Retina (tissue), 1 donor: Measurements from ENCODE around the gene OR1N2.
A peak's percentile ranks its signal among the peaks of the same experiment; 100 is the strongest.
"Not testable (repeated sequence)": the region's sequence is repeated elsewhere in the genome, so short reads cannot be mapped to it uniquely, and the experiment has no call there.

Experiments
- DNase-seq: peaks from one replicate; pipeline ENCODE4 v3.0.0-alpha.2; 2016

Gene OR1N2

GRCh38 chr9:122552812-122553211 lies at the start of gene OR1N2:
Gene OR1N2 (plus strand): TSS chr9:122553112. CDS start chr9:122553212, 100 bp downstream.
- no peak for DNase-seq

GRCh38 chr9:122506964-122507363 lies 45.9 kb upstream of the OR1N2 start:
- DNase-seq: no peak

- no peak for DNase-seq
These were observed 42.4 kb upstream of the OR1N2 start, which contains the start of gene OR1J2 for GRCh38 chr9:122510502-122510901. Gene OR1J2 (plus strand): TSS chr9:122510802. CDS start chr9:122510802, 0 bp downstream.

- no peak for DNase-seq
These were observed 34.7 kb upstream of the OR1N2 start for GRCh38 chr9:122518226-122518625.

- no peak for DNase-seq
These were observed 34.1 kb upstream of the OR1N2 start, which contains the start of gene OR1J4 for GRCh38 chr9:122518841-122519240. Gene OR1J4 (plus strand): TSS chr9:122519141. CDS start chr9:122519141, 0 bp downstream.

- no peak for DNase-seq
These were observed 33.5 kb upstream of the OR1N2 start for GRCh38 chr9:122519376-122519775.

- no peak for DNase-seq
These were observed 26.3 kb upstream of the OR1N2 start for GRCh38 chr9:122526602-122527001.

GRCh38 chr9:122527193-122527592 lies 25.7 kb upstream of the OR1N2 start, which contains the start of gene OR1N1:
Gene OR1N1 (minus strand): TSS chr9:122527293. CDS start chr9:122527293, 0 bp downstream.
- no peak for DNase-seq

GRCh38 chr9:122531157-122531556 lies 21.8 kb upstream of the OR1N2 start:
- not testable (repeated sequence) for DNase-seq

GRCh38 chr9:122536134-122536533 lies 16.8 kb upstream of the OR1N2 start:
- DNase-seq: no peak

GRCh38 chr9:122537066-122537465 lies 15.8 kb upstream of the OR1N2 start:
- DNase-seq: not testable (repeated sequence)

- no peak for DNase-seq
These were observed 14.2 kb upstream of the OR1N2 start for GRCh38 chr9:122538757-122539156.

- DNase-seq: no peak
These were observed 6.7 kb upstream of the OR1N2 start for GRCh38 chr9:122546196-122546595.

- no peak for DNase-seq
These were observed 1.5 kb upstream of the OR1N2 start for GRCh38 chr9:122551371-122551770.

GRCh38 chr9:122561446-122561845 lies 8.5 kb downstream of the OR1N2 start:
- DNase-seq: no peak

GRCh38 chr9:122562134-122562760 lies 9.3 kb downstream of the OR1N2 start:
- DNase-seq: peak; percentile 4

- DNase-seq: no peak
These were observed 15.0 kb downstream of the OR1N2 start for GRCh38 chr9:122567901-122568300.

- DNase-seq: no peak
These were observed 19.5 kb downstream of the OR1N2 start for GRCh38 chr9:122572456-122572855.

GRCh38 chr9:122579874-122580273 lies 27.0 kb downstream of the OR1N2 start:
- no peak for DNase-seq

- no peak for DNase-seq
These were observed 27.4 kb downstream of the OR1N2 start for GRCh38 chr9:122580360-122580759.

- DNase-seq: not testable (repeated sequence)
These were observed 30.4 kb downstream of the OR1N2 start, which contains the start of gene OR1L8 for GRCh38 chr9:122583284-122583683. Gene OR1L8 (minus strand): TSS chr9:122583384. CDS start chr9:122568477, 14,907 bp downstream.
